Measurements from ENCODE around the gene CIZ1. TPM values are rescaled to one million over a fixed set of nuclear protein-coding genes. Genes with fewer than 3 reads are reported as not detected.

The CIZ1 gene
- total and polyA plus RNA-seq, 9 of the 15 experiments (the other 6 are each of a cell fraction or from before 2014, with no cell fraction given): 6.6 to 329 (median 87.8) TPM

DNA sequence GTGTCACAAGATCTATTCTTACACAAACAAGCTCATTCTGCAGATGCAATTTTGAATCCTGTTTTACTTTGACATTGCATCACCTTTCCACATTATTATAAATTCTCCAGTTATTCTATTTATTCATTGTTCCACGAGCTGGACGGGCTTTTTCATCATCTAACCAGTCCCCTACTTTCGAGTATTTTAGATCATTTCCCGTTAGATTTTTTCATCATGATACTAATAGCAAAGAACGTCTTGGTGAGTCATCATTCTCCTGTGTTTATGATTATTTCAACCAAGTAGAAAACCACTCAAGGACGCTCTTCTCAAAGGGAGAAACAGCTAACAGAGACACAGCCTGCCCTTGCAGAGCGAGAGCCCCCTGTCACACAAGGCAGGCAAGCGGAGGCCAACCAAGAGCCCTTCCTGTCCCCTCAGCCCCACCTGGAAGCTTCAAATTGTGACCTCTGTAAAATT lies 16.2 kb downstream of the CIZ1 start (continued):
- TF ChIP-seq FOSL1 (tag; conservative IDR thresholded peaks at IDR 0.05): peak; percentile 42; the same call in 1 of the 2 replicates
- 0 out of 2 replicates have a peak, but pooled peaks have one; percentile 14 for TF ChIP-seq CEBPG (CRISPR knock-in tag; IDR thresholded peaks at IDR 0.05)
- TF ChIP-seq CEBPG (tag; conservative IDR thresholded peaks at IDR 0.05 in 1 of 2, IDR thresholded peaks at IDR 0.05 in 1 of 2): peak; percentile 83 to 86
- no peak for TF ChIP-seq FOXP1 (CRISPR knock-in tag; IDR thresholded peaks at IDR 0.05)

DNA sequence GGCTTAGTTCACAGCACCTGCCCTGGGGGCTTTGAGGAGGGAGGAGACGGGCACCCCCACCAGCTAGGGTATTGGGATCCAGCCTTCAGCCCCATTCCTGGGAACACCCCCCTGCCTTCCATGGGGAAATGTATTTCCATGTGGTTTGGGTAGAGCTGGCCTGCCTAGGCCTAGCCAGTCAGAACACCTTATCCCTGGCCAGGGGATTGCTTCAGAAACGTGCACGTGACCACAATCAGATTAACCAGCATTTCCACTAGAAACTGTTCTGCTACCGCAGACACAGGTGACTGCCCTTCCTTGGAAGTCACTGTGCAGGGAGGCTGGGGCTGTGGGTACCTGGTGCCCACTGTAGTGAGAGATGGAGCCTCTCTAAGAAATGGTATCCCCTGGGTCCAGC lies 17.3 kb downstream of the CIZ1 start:
- POLR2A ChIA-PET: interaction anchor here (0.7 to 12.6 kb wide), 6 partner anchors 10 to 525 kb away, joined by 3 to 155 read pairs (median 7); partner anchors contain the start of genes BBLN and CIZ1
- intact Hi-C loops (cut with micrococcal nuclease): loop anchor here (5.0 kb wide), 1 partner anchor 498 kb away; no protein-coding TSS in a partner anchor
- BruUV-seq (replicated peaks): no TSS peak
- TF ChIP-seq, protein P1, sequence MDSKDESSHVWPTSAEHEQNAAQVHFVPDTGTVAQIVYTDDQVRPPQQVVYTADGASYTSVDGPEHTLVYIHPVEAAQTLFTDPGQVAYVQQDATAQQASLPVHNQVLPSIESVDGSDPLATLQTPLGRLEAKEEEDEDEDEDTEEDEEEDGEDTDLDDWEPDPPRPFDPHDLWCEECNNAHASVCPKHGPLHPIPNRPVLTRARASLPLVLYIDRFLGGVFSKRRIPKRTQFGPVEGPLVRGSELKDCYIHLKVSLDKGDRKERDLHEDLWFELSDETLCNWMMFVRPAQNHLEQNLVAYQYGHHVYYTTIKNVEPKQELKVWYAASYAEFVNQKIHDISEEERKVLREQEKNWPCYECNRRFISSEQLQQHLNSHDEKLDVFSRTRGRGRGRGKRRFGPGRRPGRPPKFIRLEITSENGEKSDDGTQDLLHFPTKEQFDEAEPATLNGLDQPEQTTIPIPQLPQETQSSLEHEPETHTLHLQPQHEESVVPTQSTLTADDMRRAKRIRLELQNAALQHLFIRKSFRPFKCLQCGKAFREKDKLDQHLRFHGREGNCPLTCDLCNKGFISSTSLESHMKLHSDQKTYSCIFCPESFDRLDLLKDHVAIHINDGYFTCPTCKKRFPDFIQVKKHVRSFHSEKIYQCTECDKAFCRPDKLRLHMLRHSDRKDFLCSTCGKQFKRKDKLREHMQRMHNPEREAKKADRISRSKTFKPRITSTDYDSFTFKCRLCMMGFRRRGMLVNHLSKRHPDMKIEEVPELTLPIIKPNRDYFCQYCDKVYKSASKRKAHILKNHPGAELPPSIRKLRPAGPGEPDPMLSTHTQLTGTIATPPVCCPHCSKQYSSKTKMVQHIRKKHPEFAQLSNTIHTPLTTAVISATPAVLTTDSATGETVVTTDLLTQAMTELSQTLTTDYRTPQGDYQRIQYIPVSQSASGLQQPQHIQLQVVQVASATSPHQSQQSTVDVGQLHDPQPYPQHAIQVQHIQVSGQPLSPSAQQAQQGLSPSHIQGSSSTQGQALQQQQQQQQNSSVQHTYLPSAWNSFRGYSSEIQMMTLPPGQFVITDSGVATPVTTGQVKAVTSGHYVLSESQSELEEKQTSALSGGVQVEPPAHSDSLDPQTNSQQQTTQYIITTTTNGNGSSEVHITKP (IDR thresholded peaks at IDR 0.05; ENCODE audit: partially characterized antibody): peak; percentile 80
- TF ChIP-seq, protein P2, sequence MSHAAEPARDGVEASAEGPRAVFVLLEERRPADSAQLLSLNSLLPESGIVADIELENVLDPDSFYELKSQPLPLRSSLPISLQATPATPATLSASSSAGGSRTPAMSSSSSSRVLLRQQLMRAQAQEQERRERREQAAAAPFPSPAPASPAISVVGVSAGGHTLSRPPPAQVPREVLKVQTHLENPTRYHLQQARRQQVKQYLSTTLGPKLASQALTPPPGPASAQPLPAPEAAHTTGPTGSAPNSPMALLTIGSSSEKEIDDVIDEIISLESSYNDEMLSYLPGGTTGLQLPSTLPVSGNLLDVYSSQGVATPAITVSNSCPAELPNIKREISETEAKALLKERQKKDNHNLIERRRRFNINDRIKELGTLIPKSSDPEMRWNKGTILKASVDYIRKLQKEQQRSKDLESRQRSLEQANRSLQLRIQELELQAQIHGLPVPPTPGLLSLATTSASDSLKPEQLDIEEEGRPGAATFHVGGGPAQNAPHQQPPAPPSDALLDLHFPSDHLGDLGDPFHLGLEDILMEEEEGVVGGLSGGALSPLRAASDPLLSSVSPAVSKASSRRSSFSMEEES (CRISPR knock-in tag; IDR thresholded peaks at IDR 0.05): peak; percentile 36
- TF ChIP-seq, protein P3, sequence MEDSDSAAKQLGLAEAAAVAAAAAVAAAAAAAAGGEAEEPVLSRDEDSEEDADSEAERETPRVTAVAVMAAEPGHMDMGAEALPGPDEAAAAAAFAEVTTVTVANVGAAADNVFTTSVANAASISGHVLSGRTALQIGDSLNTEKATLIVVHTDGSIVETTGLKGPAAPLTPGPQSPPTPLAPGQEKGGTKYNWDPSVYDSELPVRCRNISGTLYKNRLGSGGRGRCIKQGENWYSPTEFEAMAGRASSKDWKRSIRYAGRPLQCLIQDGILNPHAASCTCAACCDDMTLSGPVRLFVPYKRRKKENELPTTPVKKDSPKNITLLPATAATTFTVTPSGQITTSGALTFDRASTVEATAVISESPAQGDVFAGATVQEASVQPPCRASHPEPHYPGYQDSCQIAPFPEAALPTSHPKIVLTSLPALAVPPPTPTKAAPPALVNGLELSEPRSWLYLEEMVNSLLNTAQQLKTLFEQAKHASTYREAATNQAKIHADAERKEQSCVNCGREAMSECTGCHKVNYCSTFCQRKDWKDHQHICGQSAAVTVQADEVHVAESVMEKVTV (CRISPR knock-in tag; IDR thresholded peaks at IDR 0.05): no peak
- TF ChIP-seq BHLHE40 (IDR thresholded peaks at IDR 0.05; ENCODE audit: low read length) (peak; percentile 68), C11orf30 (IDR thresholded peaks at IDR 0.05; ENCODE audit: low read depth) (no peak), TCF3 (CRISPR knock-in tag; IDR thresholded peaks at IDR 0.05) (no peak), FOXJ2 (tag; IDR thresholded peaks at IDR 0.05) (no peak), ADNP (tag; IDR thresholded peaks at IDR 0.05) (no peak), PHF21A (IDR thresholded peaks at IDR 0.05; ENCODE audit: borderline replicate concordance, low read depth) (no peak), CEBPB (tag; IDR thresholded peaks at IDR 0.05) (peak; percentile 41; the same call in 1 of the 2 replicates), ZNF133 (CRISPR knock-in tag; IDR thresholded peaks at IDR 0.05) (no peak)

More for the DNA sequence above, 17.3 kb downstream of the CIZ1 start:
- no peak overlapping the region for H2AFZ ChIP-seq (ENCODE audit: low read depth, low read length)
- peak; percentile 16 for ATAC-seq
- peaks cover 3% of the 10 kb centered on the region; the same call in 1 of the 2 replicates for H4K20me1 ChIP-seq (replicated peaks; ENCODE audit: control insufficient read depth, insufficient read depth, low read length)
- CTCF ChIA-PET (ENCODE audit: low intra/inter-chr PET ratio): no interaction called here
- no peak overlapping the region for H3K27ac ChIP-seq (ENCODE audit: extremely low read depth, low read depth, low read length)
- FAIRE-seq: no peak
- H3K4me2 ChIP-seq (ENCODE audit: insufficient read depth, low read length): no peak overlapping the region
- H3K79me2 ChIP-seq (ENCODE audit: control insufficient read depth, insufficient read depth, low read length): no peaks in the 10 kb centered on the region
- no peaks in the 10 kb centered on the region for H3K9me1 ChIP-seq (ENCODE audit: control insufficient read depth, insufficient read depth, low read length)
- 47% methylated on average over 4 of the region's 4 CpGs for WGBS (ENCODE audit: insufficient coverage, low coverage, missing lambda C conversion rate)
- H3K27me3 ChIP-seq (ENCODE audit: control insufficient read depth in 2 of 2, insufficient read depth in 2 of 2, low read length in 2 of 2): no peaks in the 10 kb centered on the region
- no peak for DNase-seq (ENCODE audit: extremely low read depth in 1 of 4, low spot score in 3 of 4)
- H3K9me3 ChIP-seq (replicated peaks; ENCODE audit: control insufficient read depth, insufficient read depth, low read depth, low read length): no peaks in the 10 kb centered on the region
- H3K9ac ChIP-seq (ENCODE audit: insufficient read depth in 1 of 2, low read depth in 2 of 2, low read length in 2 of 2): 0 out of 4 replicates have a peak overlapping the region, but pooled peaks of 1 of the 2 experiments have one; percentile 38
- in situ Hi-C loops (cut with MboI): loop anchor here (10.0 kb wide), 1 partner anchor 521 kb away; no protein-coding TSS in a partner anchor
- H3K4me1 ChIP-seq (replicated peaks in 1 of 2; ENCODE audit: control insufficient read depth in 2 of 2, insufficient read depth in 2 of 2, low read length in 2 of 2): peaks cover 0 to 26% of the 10 kb centered on the region in 2 experiments; a peak in 3 of 5 replicates
- H3K36me3 ChIP-seq (ENCODE audit: control insufficient read depth, insufficient read depth, low read length): peaks cover 83% of the 10 kb centered on the region
- no peak overlapping the region for H3K4me3 ChIP-seq

All from K562 (cell line).